Colonic mucosa (tissue), 4 donors: Measurements from ENCODE around the gene SLIT1. TPM values are rescaled to one million over a fixed set of nuclear protein-coding genes. Genes with fewer than 3 reads are reported as not detected.

Experiments used
- DNase-seq: peaks from one replicate; pipeline ENCODE4 v3.0.0-alpha.2; 2020
- H3K27ac ChIP-seq: fragments of 200-600 bp; one replicate; pipeline ENCODE4 v1.8.0; 2021
- H3K27me3 ChIP-seq: fragments of 200-600 bp; one replicate; pipeline ENCODE4 v1.8.0; 2021
- H3K36me3 ChIP-seq: fragments of 200-600 bp; one replicate; pipeline ENCODE4 v1.8.0; 2021
- H3K4me1 ChIP-seq: fragments of 200-600 bp; one replicate; pipeline ENCODE4 v1.8.0; 2021; ENCODE audit warnings: mild to moderate bottlenecking
- H3K4me3 ChIP-seq: fragments of 200-600 bp; one replicate; pipeline ENCODE4 v1.8.0; 2021
- H3K9ac ChIP-seq, 2 donors: one replicate each; pipeline ENCODE4 v1.7.0; 2013; ENCODE audit warnings: control low read depth in 2 of 2, low read depth in 2 of 2, low read length in 2 of 2
- H3K9me3 ChIP-seq: fragments of 200-600 bp; one replicate; pipeline ENCODE4 v1.8.0; 2021
- intact Hi-C: fragments of 100-400 bp; cut with DNase I; formaldehyde crosslinking; loops from one replicate; pipeline ENCODE4 v1.14.1; 2022
- total RNA-seq, 2 donors: library from RNA; stranded (reverse); fragmentation: NEBNext Ultra II Directional in 1 of 2; extraction: Animal tissue kit (Norgen Biotek cat#: 25700) in 1 of 2; gene quantifications; one replicate each; pipeline ENCODE4 v1.2.1, GENCODE V29; 2021
- TF ChIP-seq, protein P1 (sequence below): fragments of 200-600 bp; IDR thresholded peaks from one replicate; pipeline ENCODE4 v1.8.0; 2022; ENCODE audit warnings: antibody characterized with exemption, mild to moderate bottlenecking
- donor health status: healthy.
- donor health status: DM: no; HTN: no; CAD: no.
- donor health status: DM: no; HTN: no; CAD: no.

The SLIT1 gene
- total RNA-seq, 2 donors from 2014 or later = 0.17 to 0.24 TPM

DNA sequence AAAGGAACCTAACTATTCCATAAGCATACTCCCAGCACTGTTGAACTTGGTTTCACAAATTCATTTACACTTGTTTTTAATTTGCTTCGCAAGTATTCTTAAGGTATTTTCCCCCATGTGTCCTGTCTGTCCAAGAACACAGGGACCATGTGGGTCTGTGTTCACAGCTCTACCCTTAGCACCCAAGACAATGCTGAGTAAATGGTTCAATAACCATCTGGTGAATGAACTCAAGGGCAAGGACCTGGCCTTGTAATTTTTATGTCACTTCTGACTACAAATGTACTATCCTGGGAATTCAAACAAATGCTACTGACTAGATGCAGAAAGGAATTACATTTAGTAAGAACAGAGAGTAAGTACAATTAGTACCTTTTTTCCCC lies 43.0 kb upstream of the SLIT1 start:
- H3K9ac ChIP-seq = no peak overlapping the region
- intact Hi-C loops = no loop called here
- H3K27ac ChIP-seq = no peak overlapping the region
- no peak overlapping the region for H3K4me3 ChIP-seq
- no peaks in the 10 kb centered on the region for H3K27me3 ChIP-seq
- TF ChIP-seq, protein P1, sequence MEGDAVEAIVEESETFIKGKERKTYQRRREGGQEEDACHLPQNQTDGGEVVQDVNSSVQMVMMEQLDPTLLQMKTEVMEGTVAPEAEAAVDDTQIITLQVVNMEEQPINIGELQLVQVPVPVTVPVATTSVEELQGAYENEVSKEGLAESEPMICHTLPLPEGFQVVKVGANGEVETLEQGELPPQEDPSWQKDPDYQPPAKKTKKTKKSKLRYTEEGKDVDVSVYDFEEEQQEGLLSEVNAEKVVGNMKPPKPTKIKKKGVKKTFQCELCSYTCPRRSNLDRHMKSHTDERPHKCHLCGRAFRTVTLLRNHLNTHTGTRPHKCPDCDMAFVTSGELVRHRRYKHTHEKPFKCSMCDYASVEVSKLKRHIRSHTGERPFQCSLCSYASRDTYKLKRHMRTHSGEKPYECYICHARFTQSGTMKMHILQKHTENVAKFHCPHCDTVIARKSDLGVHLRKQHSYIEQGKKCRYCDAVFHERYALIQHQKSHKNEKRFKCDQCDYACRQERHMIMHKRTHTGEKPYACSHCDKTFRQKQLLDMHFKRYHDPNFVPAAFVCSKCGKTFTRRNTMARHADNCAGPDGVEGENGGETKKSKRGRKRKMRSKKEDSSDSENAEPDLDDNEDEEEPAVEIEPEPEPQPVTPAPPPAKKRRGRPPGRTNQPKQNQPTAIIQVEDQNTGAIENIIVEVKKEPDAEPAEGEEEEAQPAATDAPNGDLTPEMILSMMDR = no peak
- H3K9me3 ChIP-seq = no peaks in the 10 kb centered on the region
- H3K36me3 ChIP-seq = no peaks in the 10 kb centered on the region
- DNase-seq = no peak
- H3K4me1 ChIP-seq = no peaks in the 10 kb centered on the region

DNA sequence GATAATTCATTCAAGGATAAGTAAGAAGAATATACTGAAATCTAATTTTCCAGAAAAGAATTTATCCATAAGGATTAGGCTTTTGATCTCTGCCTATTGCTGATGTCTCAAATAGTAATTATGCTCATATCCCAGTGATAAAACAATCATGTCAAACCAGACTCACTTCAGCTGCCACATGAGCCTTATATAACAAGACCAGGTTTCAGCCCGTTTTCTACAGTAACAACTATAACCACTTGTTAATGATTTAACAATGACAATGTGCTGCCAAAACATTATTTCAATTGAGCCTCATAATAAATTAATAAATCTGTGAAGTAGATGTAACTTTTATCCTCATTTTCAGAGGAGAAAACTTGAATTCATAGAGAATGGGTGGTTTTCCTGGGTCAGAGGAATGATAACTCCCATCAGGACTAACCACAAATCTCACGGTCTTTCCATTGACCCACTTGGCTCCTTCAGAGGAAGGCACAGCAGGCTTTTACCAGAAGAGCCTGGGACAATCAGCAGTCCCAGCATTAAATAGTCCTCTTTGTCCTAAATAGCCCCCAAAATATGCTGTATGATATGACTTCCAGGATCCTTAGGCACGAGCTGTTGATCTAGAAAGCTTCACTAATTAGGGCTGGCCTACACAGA lies 42.5 kb upstream of the SLIT1 start:
- intact Hi-C loops = no loop called here
- Histone ChIP-seq H3K36me3 (no peaks in the 10 kb centered on the region), H3K4me3 (no peak overlapping the region), H3K27ac (no peak overlapping the region), H3K9me3 (no peaks in the 10 kb centered on the region), H3K4me1 (no peaks in the 10 kb centered on the region), H3K9ac (no peak overlapping the region), H3K27me3 (no peaks in the 10 kb centered on the region)
- no peak for DNase-seq
- TF ChIP-seq, protein P1 = no peak

DNA sequence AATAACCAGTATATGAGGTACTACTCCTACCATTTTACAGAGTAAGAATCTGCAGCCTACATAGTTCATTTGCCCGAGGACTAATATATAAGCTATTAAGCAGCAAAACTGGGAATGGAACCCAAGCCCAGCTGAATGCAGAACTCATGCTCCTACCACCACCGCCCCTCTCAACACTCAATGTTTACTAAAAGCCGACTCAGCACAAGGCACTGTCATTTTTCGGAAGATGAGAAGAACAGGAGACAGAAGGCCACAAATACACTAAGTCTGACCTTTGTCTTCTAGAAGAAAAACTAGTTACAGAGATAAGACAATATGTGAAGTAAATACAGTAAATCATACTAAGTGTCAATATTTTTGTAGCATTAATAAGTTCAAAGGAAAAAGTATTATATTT lies 40.6 kb upstream of the SLIT1 start:
- intact Hi-C loops = no loop called here
- Histone ChIP-seq H3K4me3 (no peak overlapping the region), H3K9me3 (no peaks in the 10 kb centered on the region), H3K27me3 (no peaks in the 10 kb centered on the region), H3K36me3 (no peaks in the 10 kb centered on the region), H3K27ac (no peak overlapping the region), H3K4me1 (no peaks in the 10 kb centered on the region), H3K9ac (no peak overlapping the region)
- TF ChIP-seq, protein P1 = no peak
- no peak for DNase-seq

DNA sequence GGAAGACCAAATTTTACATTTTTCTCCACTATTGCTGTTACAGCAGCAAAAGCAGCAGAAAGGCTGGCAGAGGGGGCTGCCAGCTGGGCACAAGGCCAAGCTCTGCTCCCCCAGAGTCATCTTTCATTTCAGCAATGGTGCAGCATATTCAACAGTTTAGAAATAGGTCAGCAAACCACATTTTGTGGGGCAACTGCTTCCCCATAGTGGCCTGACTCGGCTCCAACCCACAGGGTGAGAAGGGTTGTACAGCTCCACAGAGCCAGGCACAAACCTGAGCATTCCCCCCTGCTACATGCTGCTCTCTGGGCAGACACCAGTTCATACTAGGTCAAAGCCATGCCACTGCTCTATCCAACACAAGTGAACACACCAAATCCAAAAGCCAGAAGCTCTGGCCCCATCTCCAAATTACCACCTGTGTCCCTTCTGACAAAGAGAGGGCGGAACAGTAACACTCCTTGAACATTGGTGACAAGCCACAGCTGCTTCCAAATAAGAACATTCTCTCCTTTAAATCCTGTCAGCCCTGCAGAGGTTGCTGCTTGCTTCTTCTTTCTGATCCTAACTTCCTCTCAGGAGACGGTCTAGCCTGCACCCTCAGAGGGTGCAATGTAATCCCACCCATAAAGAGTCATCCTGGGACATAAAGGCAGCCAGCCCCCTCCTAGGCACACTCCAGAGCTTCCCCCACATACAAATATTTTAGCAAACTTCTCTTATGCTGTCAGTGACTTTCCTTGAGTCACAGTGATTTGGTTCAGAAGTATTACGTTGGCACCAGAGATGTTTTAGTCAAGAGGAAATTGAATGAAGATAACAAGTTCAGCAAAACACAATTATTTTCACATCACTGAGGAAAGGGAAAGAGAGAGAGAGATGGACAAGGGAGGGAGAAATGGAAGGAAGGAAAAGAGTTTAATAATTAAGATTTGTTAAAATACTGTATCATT lies 39.0 kb upstream of the SLIT1 start:
- Histone ChIP-seq H3K27me3 (no peaks in the 10 kb centered on the region), H3K36me3 (no peaks in the 10 kb centered on the region), H3K27ac (no peak overlapping the region), H3K9ac (no peak overlapping the region), H3K9me3 (no peaks in the 10 kb centered on the region), H3K4me3 (no peak overlapping the region), H3K4me1 (no peaks in the 10 kb centered on the region)
- intact Hi-C loops = no loop called here
- TF ChIP-seq, protein P1 = no peak
- DNase-seq = no peak

DNA sequence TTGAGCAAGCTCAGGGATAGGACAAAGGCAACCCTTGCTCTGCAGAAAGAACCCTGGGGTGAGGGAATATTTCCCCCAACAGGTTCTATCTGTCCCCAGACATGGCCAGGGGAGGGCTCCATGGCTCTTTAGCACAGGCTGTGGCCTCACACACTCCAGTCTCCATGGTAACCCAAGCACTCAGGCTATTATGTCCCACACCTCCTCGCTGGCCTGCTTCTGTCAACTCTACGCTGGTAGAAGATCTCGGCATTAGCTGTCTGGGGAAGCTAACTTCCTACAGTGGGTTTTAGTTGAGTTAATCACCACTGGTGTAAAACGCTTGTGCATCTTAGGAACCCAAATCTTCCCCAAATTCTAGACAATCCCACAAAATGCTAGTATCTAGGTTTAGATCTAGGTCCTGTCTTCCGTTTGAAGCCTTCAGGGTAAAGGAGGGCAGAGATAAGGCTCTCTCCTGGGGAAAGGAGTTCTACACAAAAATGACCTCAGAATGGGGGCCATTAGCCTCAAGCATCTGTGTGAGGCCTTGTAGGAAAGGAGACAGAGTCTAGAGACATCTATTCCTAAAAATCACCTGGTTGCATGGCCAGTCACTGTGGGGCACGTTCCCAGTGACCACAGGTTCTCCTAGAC lies 36.7 kb upstream of the SLIT1 start:
- no peak overlapping the region for H3K4me3 ChIP-seq
- TF ChIP-seq, protein P1 = no peak
- no peak for DNase-seq
- no peaks in the 10 kb centered on the region for H3K9me3 ChIP-seq
- H3K36me3 ChIP-seq = no peaks in the 10 kb centered on the region
- H3K27me3 ChIP-seq = no peaks in the 10 kb centered on the region
- H3K9ac ChIP-seq = no peak overlapping the region
- H3K4me1 ChIP-seq = no peaks in the 10 kb centered on the region
- intact Hi-C loops = no loop called here
- no peak overlapping the region for H3K27ac ChIP-seq
